Astrocyte of the cerebellum (primary cell): ENCODE results near the gene ABCA4.

Source experiments
- DNase-seq: peaks from one replicate; pipeline ENCODE4 v3.0.0-alpha.2; 2011; ENCODE audit warnings: low read depth
- H3K4me3 ChIP-seq: 2 replicates; pipeline ENCODE4 v1.5.1; 2011; ENCODE audit warnings: mild to moderate bottlenecking, low read depth, low read length, moderate library complexity
- in situ Hi-C: cut with HindIII; loops from 2 replicates; pipeline ENCODE4 v1.10.0; 2017; ENCODE audit warnings: low sequenced_read_pairs
- TF ChIP-seq, protein P1 (sequence below): IDR thresholded peaks from 2 replicates; pipeline ENCODE4 v1.5.1; 2012; ENCODE audit warnings: low read length, low read depth, moderate library complexity, mild to moderate bottlenecking; ENCODE audit errors: missing control alignments

Gene ABCA4

DNA sequence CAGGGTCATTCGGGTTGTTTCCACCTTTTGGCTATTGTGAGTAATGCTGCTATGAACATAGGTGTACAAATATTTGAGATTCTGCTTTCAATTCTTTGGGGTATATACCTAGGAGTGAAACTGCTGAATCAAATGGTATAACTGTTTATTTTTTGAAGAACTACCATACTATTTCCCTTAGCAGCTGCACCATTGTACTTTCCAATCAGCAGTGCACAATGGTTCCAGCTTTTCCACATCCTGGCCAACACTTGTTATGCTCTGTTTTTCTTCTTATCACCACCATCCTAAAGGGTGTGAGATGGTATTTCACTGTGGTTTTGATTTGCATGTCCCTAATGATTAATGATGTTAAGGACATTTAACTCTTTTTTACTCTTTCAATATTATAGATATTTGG is 3.6 kb upstream of the ABCA4 start:
- no peak overlapping the region for H3K4me3 ChIP-seq
- TF ChIP-seq, protein P1, sequence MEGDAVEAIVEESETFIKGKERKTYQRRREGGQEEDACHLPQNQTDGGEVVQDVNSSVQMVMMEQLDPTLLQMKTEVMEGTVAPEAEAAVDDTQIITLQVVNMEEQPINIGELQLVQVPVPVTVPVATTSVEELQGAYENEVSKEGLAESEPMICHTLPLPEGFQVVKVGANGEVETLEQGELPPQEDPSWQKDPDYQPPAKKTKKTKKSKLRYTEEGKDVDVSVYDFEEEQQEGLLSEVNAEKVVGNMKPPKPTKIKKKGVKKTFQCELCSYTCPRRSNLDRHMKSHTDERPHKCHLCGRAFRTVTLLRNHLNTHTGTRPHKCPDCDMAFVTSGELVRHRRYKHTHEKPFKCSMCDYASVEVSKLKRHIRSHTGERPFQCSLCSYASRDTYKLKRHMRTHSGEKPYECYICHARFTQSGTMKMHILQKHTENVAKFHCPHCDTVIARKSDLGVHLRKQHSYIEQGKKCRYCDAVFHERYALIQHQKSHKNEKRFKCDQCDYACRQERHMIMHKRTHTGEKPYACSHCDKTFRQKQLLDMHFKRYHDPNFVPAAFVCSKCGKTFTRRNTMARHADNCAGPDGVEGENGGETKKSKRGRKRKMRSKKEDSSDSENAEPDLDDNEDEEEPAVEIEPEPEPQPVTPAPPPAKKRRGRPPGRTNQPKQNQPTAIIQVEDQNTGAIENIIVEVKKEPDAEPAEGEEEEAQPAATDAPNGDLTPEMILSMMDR: no peak
- no peak for DNase-seq
- in situ Hi-C loops: loop anchor here (5.0 kb wide), 1 partner anchor 47 kb away; no protein-coding TSS in a partner anchor

DNA sequence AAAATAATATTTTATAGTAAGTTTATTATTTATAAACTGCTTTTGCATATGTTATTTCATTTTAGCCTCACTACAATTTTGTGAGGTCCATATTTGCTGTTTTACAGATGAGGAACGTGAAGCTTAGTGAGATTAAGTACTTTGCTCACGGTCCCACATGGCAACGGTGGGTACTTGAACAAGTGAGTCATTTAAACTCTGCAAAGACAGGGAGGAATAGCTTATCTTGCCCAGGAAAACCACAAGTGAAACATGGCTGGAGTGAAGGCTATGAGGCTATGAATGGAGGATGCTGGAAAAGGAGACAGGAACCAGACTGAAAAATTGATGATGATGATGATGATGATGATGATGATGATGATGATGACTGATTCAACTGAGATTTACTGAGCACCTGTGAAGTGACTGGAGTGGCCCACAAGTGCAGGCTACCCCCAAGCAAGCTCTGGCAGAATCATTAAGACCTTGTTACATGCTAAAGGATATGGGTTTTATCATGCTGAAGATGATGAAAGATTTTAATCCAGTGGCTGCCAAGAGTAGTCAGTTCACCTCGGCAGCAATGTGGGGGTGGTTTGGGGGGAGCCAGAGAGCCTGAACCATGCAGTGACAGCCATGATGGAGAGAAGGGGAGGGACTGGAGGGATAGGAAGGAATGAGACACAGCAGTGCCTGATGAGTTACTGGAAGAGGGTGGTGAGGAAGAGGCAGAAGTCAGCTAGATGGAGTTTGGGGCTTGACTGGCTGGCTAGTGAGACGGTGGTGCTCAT is 1.4 kb upstream of the ABCA4 start:
- TF ChIP-seq, protein P1: no peak
- no peak for DNase-seq
- in situ Hi-C loops: loop anchor here (5.0 kb wide), 1 partner anchor 45 kb away; no protein-coding TSS in a partner anchor
- H3K4me3 ChIP-seq: no peak overlapping the region

DNA sequence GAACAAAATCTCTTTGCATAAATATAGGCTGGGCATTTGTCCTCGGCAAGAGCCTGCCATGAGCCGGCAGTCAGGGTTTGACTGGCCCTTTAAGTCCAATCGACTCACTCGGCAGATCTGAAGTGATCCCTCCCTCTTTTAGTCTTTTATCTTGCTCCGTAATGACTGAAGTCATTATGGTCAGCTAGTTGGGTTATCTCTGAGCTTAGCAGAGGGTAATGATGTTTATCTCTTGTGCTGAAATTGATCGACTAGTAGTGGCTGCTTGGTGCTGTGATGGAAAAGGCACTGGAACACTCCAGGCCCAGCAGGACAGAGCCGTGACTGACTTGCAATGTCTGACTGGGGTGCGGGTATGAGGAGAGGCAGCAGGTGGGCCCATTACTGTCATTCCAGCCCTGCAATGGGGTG is 468 bp upstream of the ABCA4 start:
- H3K4me3 ChIP-seq: no peak overlapping the region
- TF ChIP-seq, protein P1: no peak
- DNase-seq: no peak
- in situ Hi-C loops: loop anchor here (5.0 kb wide), 1 partner anchor 44 kb away; no protein-coding TSS in a partner anchor

DNA sequence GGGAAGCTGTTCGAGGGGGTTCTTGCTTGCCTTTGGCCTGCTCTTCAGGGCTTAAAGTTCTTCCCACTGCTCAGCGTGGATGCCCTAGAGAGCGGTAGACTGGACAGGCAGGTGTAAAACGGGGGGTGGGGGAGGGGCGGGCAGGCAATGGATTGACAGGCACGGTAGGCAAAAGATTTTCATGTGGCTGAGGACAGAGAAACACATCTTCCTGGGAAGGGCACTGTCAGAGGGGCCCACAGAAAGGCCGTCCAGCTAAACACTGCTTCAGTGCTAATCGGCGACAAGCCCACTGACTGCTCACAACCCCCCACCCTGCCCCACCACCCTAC is 412 bp downstream of the ABCA4 start:
- no peak overlapping the region for H3K4me3 ChIP-seq
- TF ChIP-seq, protein P1: no peak
- in situ Hi-C loops: loop anchor here (5.0 kb wide), 1 partner anchor 43 kb away; no protein-coding TSS in a partner anchor
- DNase-seq: no peak

DNA sequence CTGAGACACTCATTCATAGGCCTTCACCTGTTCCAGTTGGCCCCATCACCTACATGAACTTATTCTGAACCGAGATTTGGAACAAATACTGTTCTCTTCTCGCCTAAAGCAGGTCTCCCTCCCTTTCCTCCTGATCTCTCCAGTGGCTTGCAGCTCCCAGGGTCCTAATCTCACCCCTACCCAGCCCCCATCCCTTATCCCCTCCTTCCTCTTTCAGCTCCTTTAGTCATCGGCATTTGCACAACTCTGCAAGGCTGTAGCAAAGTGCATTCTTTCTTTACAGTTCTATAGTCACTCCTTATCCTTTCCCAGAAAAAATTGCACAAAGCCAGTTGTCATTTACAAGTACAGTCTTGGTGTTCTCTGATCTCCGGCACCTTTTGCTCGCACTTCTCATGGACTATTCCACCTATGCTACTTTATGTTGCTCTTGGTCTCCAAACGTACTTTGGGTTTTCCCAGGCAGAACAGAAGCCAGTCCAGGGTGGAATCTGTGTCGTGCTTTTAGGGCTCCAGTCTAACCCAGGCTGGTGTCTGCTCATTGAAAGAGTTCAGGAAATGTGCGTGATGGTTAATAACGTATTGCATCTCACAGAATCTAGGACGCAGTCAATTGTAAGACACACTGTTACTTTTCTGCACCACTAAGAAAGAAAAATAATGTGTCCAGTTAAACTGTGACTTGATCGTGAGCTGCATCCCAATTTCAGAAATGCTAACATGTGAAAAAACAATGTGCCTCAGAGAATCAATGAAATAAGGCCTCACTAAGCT is 965 bp downstream of the ABCA4 start:
- in situ Hi-C loops: loop anchor here (5.0 to 10.0 kb wide), 2 partner anchors 43 to 205 kb away; no protein-coding TSS in a partner anchor
- H3K4me3 ChIP-seq: no peak overlapping the region
- TF ChIP-seq, protein P1: no peak
- DNase-seq: no peak

DNA sequence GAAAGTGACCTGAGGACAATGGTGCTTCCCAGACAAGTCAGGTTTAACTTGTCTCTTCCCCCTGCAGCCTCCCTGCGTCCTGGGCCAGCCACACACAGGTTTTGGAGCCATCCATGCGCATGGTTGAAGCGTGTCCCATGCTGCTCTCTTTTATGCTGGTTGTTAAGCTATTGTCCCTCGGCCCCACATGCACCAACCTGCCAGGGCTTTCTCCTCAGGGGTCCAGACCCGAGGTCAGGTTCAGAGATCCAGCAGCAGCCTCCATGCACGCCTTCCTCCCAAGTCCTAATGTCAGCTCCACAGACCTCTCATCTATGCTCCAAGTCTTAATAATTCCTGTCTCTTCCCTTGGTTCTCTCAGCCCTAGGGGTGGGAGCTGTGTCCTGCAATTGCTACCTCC is 1.6 kb downstream of the ABCA4 start:
- in situ Hi-C loops: loop anchor here (10.0 kb wide), 1 partner anchor 205 kb away; no protein-coding TSS in a partner anchor
- no peak overlapping the region for H3K4me3 ChIP-seq
- no peak for DNase-seq
- TF ChIP-seq, protein P1: no peak
